GM12878 (cell line): ENCODE measurements around the gene VMAC. TPM values are rescaled to one million over a fixed set of nuclear protein-coding genes. Genes with fewer than 3 reads are reported as not detected.

Experiments
- ATAC-seq: fragments of 200-7000 bp; cut with Tn5 transposase; 3 replicates; pipeline ENCODE4 v1.9.1; 2020; ENCODE audit warnings: mild to moderate bottlenecking, moderate library complexity
- BruUV-seq: library from RNA; stranded (reverse); fragments of 400-500 nt; replicated peaks from 2 replicates; lab custom pipeline; 2021; lab: Mats Ljungman, UMichigan
- CTCF ChIA-PET: fragments of 300-600 bp; sonication (Branson Sonifier 250); formaldehyde crosslinking; extraction: SDS; loops from one replicate; lab custom pipeline; 2021; ENCODE audit warnings: inconsistent platforms; lab: Yijun Ruan, JAX
- POLR2A ChIA-PET: fragments of 350-600 bp; formaldehyde crosslinking; extraction: SDS; loops from one replicate; lab custom pipeline; 2021; ENCODE audit warnings: inconsistent platforms; lab: Charles Lee
- RAD21 ChIA-PET: fragments of 300-600 bp; sonication (Branson Sonifier 250); formaldehyde crosslinking; loops from one replicate; lab custom pipeline; 2023; ENCODE audit warnings: antibody characterized with exemption; ENCODE audit not compliant: unreplicated experiment; lab: Charles Lee
- SMC1A ChIA-PET: fragments of 300-600 bp; sonication (Branson Sonifier 250); formaldehyde crosslinking; loops from one replicate; lab custom pipeline; 2023; ENCODE audit not compliant: unreplicated experiment, uncharacterized antibody; lab: Charles Lee
- DNase-seq: peaks from one replicate; pipeline ENCODE4 v3.0.0-alpha.2; 2011; ENCODE audit warnings: low read depth, low spot score
- FAIRE-seq: peaks from 3 replicates; lab custom pipeline; 2011; peaks lifted over from hg19 to GRCh38; lab: Jason Lieb, UNC
- H2AFZ ChIP-seq: 2 replicates; pipeline ENCODE4 v1.6.0; 2011; ENCODE audit warnings: low read depth, low read length, control low read depth; ENCODE audit not compliant: control insufficient read depth
- H3K27ac ChIP-seq: 2 replicates; pipeline ENCODE4 v1.5.1; 2011; ENCODE audit warnings: control low read depth; ENCODE audit not compliant: control insufficient read depth, insufficient read depth
- H3K27me3 ChIP-seq, 2 experiments: replicated peaks in 1 of 2; 2 replicates each; pipeline versions ENCODE4 v1.6.0 to v1.6.1; 2011; ENCODE audit warnings: low read length in 1 of 2; ENCODE audit not compliant: control insufficient read depth in 2 of 2, insufficient read depth in 2 of 2
- H3K36me3 ChIP-seq, 2 experiments: 2 replicates each; pipeline ENCODE4 v1.5.1; 2011; ENCODE audit warnings: low read length in 1 of 2; ENCODE audit not compliant: control insufficient read depth in 2 of 2, insufficient read depth in 2 of 2
- H3K4me1 ChIP-seq: 2 replicates; pipeline ENCODE4 v1.6.1; 2011; ENCODE audit warnings: mild to moderate bottlenecking, low read length, moderate library complexity, mixed read lengths; ENCODE audit not compliant: control insufficient read depth, insufficient read depth
- H3K4me2 ChIP-seq: 2 replicates; pipeline ENCODE4 v1.6.0; 2011; ENCODE audit warnings: control low read depth; ENCODE audit not compliant: control insufficient read depth, insufficient read depth
- H3K4me3 ChIP-seq: fragments of 200-600 bp; sonication (generic); 2 replicates; pipeline ENCODE4 v1.5.1; 2016
- H3K79me2 ChIP-seq: 2 replicates; pipeline ENCODE4 v1.6.0; 2011; ENCODE audit warnings: low read length; ENCODE audit not compliant: control insufficient read depth, insufficient read depth
- H3K9ac ChIP-seq: 2 replicates; pipeline ENCODE4 v1.8.0; 2011; ENCODE audit warnings: low read length, control low read depth, mixed read lengths; ENCODE audit not compliant: control insufficient read depth, insufficient read depth
- H3K9me3 ChIP-seq: replicated peaks from 3 replicates; pipeline ENCODE4 v1.5.1; 2011; ENCODE audit warnings: mild to moderate bottlenecking, low read length; ENCODE audit not compliant: control insufficient read depth, insufficient read depth
- H4K20me1 ChIP-seq: 2 replicates; pipeline ENCODE4 v1.6.0; 2011; ENCODE audit not compliant: control insufficient read depth, insufficient read depth
- EP300 ChIP-seq, 2 experiments: fragments of 150-350 bp in 1 of 2; IDR thresholded peaks; 2 replicates each; pipeline ENCODE4 v1.6.1; 2011 to 2012; ENCODE audit warnings: low read depth in 2 of 2, low read length in 2 of 2, borderline replicate concordance in 1 of 2, improper control_type of control experiment in 1 of 2, inconsistent platforms in 1 of 2; ENCODE audit not compliant: control insufficient read depth in 1 of 2
- GATAD2B ChIP-seq: fragments of 450-650 bp; conservative IDR thresholded peaks from 2 replicates; pipeline ENCODE4 v1.6.1; 2017; ENCODE audit warnings: low read depth, mild to moderate bottlenecking, moderate library complexity
- MXI1 ChIP-seq: fragments of 150-350 bp; IDR thresholded peaks from 2 replicates; pipeline ENCODE4 v1.6.1; 2011; ENCODE audit warnings: low read depth, mild to moderate bottlenecking, inconsistent platforms, low read length, improper control_type of control experiment
- RUNX3 ChIP-seq: IDR thresholded peaks from 2 replicates; pipeline ENCODE4 v1.6.1; 2012; ENCODE audit warnings: low read length, inconsistent platforms
- TAF1 ChIP-seq: IDR thresholded peaks from 2 replicates; pipeline ENCODE4 v1.6.1; 2011; ENCODE audit warnings: mild to moderate bottlenecking, low read depth, low read length, borderline replicate concordance
- TCF3 ChIP-seq: IDR thresholded peaks from 2 replicates; pipeline ENCODE4 v1.6.1; 2012; ENCODE audit warnings: low read depth, mild to moderate bottlenecking, low read length, borderline replicate concordance; ENCODE audit not compliant: insufficient read depth
- WGBS: methylation state at CpG from one replicate; pipeline ENCODE4 v1.1.6; 2016; ENCODE audit warnings: low lambda C conversion rate; ENCODE audit not compliant: insufficient replicate concordance, insufficient coverage; ENCODE audit errors: missing lambda C conversion rate; 5-methylcytosine and 5-hydroxymethylcytosine counted together
- in situ Hi-C: fragments of 300-500 bp; cut with MboI; formaldehyde crosslinking; loops from 9 replicates; pipeline ENCODE4 v1.14.3; 2018; ENCODE audit warnings: mixed read lengths
- intact Hi-C: fragments of 100-400 bp; cut with micrococcal nuclease; formaldehyde crosslinking; loops from one replicate; pipeline ENCODE4 v1.14.2; 2022; ENCODE audit not compliant: unreplicated experiment
- polyA plus RNA-seq, 11 experiments: library from polyadenylated mRNA; depleted of rRNA in 4 of 11; unstranded in 6 of 11; stranded (reverse) in 5 of 11; fragments of >200 nt; fragmentation: Nextera tagmentation in 4 of 11; fragmentation: Illumina TruSeq in 1 of 11; extraction: Ambion mirVana in 4 of 11; extraction: Trizol in 1 of 11; gene quantifications; 1 replicate in 1 of 11; 2 replicates in 10 of 11; pipeline versions ENCODE4 v1.2.1 to v1.2.3, GENCODE V29; 2011 to 2016; ENCODE audit warnings: inconsistent platforms in 2 of 11, missing spikeins in 2 of 11, low read depth in 1 of 11
- total RNA-seq, 4 experiments: library from RNA; depleted of rRNA in 3 of 4; stranded (reverse); fragments of >200 nt in 3 of 4; fragmentation: Illumina TruSeq in 1 of 4; extraction: Trizol in 1 of 4; gene quantifications; 2 replicates each; pipeline versions ENCODE4 v1.2.1 to v1.2.3, GENCODE V29; 2013 to 2021
- TF ChIP-seq, protein P1 (sequence below): IDR thresholded peaks from 2 replicates; pipeline ENCODE4 v1.6.1; 2011; ENCODE audit warnings: mild to moderate bottlenecking, low read depth, low read length, moderate library complexity; ENCODE audit not compliant: insufficient replicate concordance
- TF ChIP-seq, protein P2 (sequence below): fragments of 450-650 bp; IDR thresholded peaks from 2 replicates; pipeline ENCODE4 v1.6.1; 2017; ENCODE audit warnings: mild to moderate bottlenecking, moderate library complexity

Gene VMAC
- total and polyA plus RNA-seq, 10 of the 15 experiments (the other 5 are each of a cell fraction or from before 2014, with no cell fraction given), result 0.18 to 6.8 (median 1.8) TPM

DNA sequence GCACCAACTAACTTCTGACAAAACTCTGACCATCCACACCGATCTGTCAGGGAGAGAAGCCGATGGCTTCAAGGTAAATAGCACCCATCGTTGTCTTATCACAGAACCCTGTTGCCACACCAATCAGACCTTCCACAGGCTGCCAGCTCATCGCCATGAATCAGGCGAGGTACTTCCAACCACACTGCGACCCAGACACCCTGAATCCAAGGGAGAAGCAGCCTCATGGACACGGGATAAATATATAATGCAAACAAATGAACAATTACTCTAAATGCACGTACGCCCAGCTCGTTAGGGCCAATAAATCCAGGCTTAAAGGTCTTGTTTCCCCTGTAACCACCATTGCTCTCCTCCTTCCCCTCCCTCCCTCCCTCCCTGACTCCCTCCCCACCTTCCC lies 52.5 kb downstream of the VMAC start (continued):
- TF ChIP-seq, protein P1, sequence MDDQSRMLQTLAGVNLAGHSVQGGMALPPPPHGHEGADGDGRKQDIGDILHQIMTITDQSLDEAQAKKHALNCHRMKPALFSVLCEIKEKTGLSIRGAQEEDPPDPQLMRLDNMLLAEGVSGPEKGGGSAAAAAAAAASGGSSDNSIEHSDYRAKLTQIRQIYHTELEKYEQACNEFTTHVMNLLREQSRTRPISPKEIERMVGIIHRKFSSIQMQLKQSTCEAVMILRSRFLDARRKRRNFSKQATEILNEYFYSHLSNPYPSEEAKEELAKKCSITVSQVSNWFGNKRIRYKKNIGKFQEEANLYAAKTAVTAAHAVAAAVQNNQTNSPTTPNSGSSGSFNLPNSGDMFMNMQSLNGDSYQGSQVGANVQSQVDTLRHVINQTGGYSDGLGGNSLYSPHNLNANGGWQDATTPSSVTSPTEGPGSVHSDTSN, result no peak
- TF ChIP-seq GATAD2B (no peak), MXI1 (no peak)
- TF ChIP-seq, protein P2, sequence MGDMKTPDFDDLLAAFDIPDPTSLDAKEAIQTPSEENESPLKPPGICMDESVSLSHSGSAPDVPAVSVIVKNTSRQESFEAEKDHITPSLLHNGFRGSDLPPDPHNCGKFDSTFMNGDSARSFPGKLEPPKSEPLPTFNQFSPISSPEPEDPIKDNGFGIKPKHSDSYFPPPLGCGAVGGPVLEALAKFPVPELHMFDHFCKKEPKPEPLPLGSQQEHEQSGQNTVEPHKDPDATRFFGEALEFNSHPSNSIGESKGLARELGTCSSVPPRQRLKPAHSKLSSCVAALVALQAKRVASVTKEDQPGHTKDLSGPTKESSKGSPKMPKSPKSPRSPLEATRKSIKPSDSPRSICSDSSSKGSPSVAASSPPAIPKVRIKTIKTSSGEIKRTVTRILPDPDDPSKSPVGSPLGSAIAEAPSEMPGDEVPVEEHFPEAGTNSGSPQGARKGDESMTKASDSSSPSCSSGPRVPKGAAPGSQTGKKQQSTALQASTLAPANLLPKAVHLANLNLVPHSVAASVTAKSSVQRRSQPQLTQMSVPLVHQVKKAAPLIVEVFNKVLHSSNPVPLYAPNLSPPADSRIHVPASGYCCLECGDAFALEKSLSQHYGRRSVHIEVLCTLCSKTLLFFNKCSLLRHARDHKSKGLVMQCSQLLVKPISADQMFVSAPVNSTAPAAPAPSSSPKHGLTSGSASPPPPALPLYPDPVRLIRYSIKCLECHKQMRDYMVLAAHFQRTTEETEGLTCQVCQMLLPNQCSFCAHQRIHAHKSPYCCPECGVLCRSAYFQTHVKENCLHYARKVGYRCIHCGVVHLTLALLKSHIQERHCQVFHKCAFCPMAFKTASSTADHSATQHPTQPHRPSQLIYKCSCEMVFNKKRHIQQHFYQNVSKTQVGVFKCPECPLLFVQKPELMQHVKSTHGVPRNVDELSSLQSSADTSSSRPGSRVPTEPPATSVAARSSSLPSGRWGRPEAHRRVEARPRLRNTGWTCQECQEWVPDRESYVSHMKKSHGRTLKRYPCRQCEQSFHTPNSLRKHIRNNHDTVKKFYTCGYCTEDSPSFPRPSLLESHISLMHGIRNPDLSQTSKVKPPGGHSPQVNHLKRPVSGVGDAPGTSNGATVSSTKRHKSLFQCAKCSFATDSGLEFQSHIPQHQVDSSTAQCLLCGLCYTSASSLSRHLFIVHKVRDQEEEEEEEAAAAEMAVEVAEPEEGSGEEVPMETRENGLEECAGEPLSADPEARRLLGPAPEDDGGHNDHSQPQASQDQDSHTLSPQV, result no peak

DNA sequence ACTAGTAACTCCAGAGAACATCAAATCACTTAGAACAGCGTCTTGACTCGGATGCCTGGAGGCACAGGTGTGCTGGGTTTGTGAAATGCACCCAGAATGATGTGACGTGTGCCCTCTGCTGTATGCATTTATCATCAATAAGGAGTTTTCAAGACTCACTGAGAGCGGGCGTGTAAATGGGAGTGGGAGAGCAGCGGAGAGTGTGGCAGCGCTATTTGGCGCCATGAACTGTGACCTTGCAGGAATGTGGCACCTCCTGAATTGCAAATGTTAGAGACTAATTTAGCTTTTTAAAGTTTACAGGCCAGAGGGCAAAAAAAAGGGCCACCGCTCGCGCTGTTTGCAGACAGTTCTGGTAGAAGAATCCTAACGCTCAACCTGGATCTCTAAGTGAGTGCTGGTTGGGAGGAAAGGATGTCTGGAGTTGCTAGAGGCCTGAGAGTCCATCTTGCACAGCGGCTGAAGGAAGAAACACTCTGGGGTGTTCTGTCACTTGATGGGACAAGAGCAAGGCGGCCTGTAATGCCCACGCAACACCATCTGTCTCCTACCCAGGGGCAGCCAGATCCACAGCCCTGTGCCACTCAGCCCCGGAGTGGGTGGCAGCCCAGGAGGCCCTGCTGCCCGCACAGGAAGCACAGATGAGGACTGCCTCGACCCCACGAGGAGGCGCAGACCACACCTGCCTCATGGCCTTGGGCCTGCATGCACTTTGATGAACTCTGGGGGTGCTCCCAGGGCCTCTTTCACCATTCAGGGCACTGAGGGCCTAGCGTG lies 53.6 kb downstream of the VMAC start:
- DNase-seq, result no peak
- RAD21 ChIA-PET, result no interaction called here
- no TSS peak for BruUV-seq
- no peak for FAIRE-seq
- SMC1A ChIA-PET, result interaction anchor here (1.4 kb wide), 1 partner anchor 118 kb away, joined by 3 read pairs; no protein-coding TSS in a partner anchor
- peaks cover 14% of the 10 kb centered on the region for H4K20me1 ChIP-seq
- ATAC-seq, result no peak
- H3K9me3 ChIP-seq, result no peaks in the 10 kb centered on the region
- H3K4me3 ChIP-seq, result no peak overlapping the region
- intact Hi-C loops, result no loop called here
- H3K27me3 ChIP-seq, result no peaks in the 10 kb centered on the region
- WGBS, result 93% methylated on average over 20 of the region's 21 CpGs
- no peak overlapping the region for H3K9ac ChIP-seq
- TF ChIP-seq RUNX3, result no peak
- TF ChIP-seq TAF1, result no peak
- no peak for TF ChIP-seq TCF3
- TF ChIP-seq EP300 (IDR thresholded peaks at IDR 0.05; ENCODE audit: borderline replicate concordance in 1 of 2, control insufficient read depth in 1 of 2, low read depth in 2 of 2, low read length in 2 of 2), result no peak
- TF ChIP-seq, all 136 proteins: peak for 0
- Histone ChIP-seq H3K4me2 (no peak overlapping the region), H2AFZ (no peak overlapping the region), H3K79me2 (peaks cover 78% of the 10 kb centered on the region), H3K27ac (no peak overlapping the region), H3K4me1 (peaks cover 23% of the 10 kb centered on the region), H3K36me3 (peaks cover 0 to 1% of the 10 kb centered on the region in 2 experiments; a peak in 2 of 4 replicates)
- CTCF ChIA-PET, result interaction anchor here (1.7 to 3.8 kb wide), 2 partner anchors 9 to 12 kb away, joined by 4 to 22 read pairs; no protein-coding TSS in a partner anchor
- in situ Hi-C loops, result no loop called here
- POLR2A ChIA-PET, result no interaction called here
